Fibroblast of pulmonary artery (primary cell): ENCODE results near the gene METTL1.

Source experiments
- DNase-seq: peaks from one replicate; pipeline ENCODE4 v3.0.0-alpha.2; 2010; ENCODE audit warnings: low read depth
- H3K4me3 ChIP-seq: replicated peaks from 2 replicates; pipeline ENCODE4 v1.5.1; 2011; ENCODE audit warnings: low read depth, mild to moderate bottlenecking, control low read depth, low read length, moderate library complexity
- CTCF ChIP-seq: IDR thresholded peaks from 2 replicates; pipeline ENCODE4 v1.5.1; 2011; ENCODE audit warnings: mild to moderate bottlenecking, control low read depth, low read length, inconsistent platforms; ENCODE audit errors: missing control alignments

Gene METTL1

GRCh38 chr12:57740656-57741412, 31.1 kb downstream of the METTL1 start:
- no peak for TF ChIP-seq CTCF
- no peak for DNase-seq
- H3K4me3 ChIP-seq = no peak overlapping the region

DNA sequence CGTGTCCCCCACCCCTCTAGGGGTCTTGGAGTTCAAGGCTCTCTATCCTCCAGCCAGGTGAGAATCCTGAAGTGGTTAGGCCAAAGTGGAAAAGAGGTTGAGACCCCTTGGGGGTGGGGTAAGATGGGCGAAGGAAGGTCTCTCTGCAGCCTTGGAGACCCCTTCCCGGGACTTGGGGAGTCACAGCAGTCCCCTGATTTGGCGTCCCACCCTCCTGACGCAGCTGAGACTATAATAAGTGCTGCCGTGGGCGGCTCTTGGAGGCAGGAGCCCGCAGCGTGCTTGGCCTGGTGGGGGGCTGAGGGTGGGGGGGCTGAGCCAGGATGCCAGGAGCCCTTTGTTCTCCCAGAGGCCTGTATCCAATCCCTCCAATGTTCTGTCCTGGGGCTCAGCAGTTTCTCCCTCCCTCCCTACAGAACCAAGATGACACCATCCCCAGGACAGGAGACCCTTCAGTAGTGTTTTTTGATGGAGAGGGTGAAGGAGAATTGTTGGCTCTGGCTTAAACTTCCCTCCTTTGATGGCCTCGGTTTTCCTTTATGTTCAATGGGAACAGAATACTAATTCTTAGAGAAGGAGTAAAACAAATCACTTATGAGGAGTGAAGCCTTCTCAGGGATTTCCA, 31.9 kb downstream of the METTL1 start:
- no peak for TF ChIP-seq CTCF
- H3K4me3 ChIP-seq = no peak overlapping the region
- no peak for DNase-seq

GRCh38 chr12:57739387-57739786, 32.5 kb downstream of the METTL1 start:
- no peak overlapping the region for H3K4me3 ChIP-seq
- no peak for TF ChIP-seq CTCF
- DNase-seq = no peak

DNA sequence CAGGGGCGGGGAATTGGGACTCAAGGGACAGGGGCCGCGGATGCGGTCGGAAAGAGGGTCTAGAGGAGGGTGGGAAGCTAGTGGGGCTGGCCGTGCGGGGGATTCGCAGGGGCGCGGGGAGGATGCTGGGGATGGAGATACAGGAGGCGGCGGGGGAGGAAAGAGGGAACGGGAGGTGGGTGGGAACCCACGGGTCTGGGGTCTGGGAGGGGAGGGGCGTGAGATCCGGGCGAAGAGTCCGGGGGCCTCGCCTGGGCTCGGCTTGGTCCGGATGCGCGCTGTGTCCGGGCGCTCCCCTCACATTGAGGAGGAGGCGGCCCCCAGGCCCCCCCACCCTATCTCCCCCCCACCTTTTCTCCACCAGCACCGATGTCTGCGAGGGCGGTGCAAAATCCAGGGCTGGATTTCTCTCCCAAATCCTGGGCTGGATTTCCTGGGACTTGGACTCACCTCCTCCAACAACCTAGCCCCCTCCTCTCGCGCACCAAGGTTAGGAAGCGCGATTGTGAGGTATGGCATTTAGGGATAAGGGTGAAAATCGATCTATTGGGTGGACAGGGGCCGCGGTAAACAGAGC, 33.2 kb downstream of the METTL1 start, which contains the start of gene AGAP2:
Gene AGAP2, minus strand, starts transcription at position 82 of the 577 bp plus-strand sequence. CDS start 496 bp downstream, outside the sequence.
- DNase-seq = no peak
- no peak for TF ChIP-seq CTCF
- peak within 1 kb of the TSS; percentile 17 for H3K4me3 ChIP-seq

DNA sequence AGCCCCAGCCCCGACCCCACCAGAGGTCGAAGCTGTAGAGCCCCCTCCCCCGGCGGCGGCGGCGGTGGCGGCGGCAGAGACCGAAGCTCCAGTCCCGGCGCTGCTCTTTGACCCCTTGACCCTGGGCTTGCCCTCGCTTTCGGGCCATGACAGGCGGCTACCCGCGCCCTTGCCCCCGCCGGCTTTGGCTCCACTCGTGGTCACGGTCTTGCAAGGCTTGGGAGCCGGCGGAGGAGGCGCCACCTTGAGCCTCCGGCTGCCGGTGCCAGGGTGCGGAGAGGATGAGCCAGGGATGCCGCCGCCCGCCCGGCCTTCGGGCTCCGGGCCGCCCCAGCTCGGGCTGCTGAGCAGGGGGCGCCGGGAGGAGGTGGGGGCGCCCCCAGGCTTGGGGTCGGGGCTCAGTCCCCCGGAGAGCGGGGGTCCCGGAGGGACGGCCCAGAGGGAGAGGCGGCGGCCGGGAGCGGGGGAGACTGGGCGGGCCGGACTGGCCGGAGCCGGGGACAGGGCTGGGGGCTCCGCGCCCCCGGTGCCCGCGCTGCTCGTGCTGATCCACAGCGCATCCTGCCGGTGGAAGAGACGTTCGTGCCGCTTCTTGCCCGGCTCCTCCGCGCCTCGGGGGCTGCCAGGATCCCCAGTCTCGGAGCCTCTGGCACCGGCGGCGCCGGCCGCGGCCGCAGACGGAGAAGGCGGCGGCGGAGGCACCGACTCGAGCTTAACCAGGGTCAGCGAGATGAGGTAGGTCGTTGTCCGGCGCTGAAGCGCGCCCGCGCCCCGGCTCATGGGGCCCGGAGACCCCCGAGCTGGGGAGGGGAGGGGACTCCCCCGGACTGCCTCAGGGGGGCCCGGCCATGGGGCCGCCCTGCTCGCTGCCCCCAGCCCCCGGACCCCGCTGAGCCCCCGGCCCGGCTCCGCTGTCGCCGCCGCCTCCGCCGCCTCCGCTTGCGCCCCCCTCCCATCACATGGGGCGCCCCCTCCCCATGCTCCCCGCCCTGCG, 34.1 kb downstream of the METTL1 start:
- H3K4me3 ChIP-seq = peak overlapping the region; percentile 17
- no peak for DNase-seq
- peak; percentile 3 for TF ChIP-seq CTCF

GRCh38 chr12:57736741-57737466, 35.0 kb downstream of the METTL1 start:
- no peak for TF ChIP-seq CTCF
- DNase-seq = no peak
- H3K4me3 ChIP-seq = no peak overlapping the region
